Dendritic cell treated with granulocyte-macrophage colony-stimulating factor and Interleukin-4, amounts not matched to agents 40 ng/mL and 50 ng/mL, for 4 days (primary cell): ENCODE results near the gene SEZ6L.

Source experiments
- H3K27ac Mint-ChIP-seq: one replicate; pipeline ENCODE4 v1.8.0; 2022; ENCODE audit warnings: mild to moderate bottlenecking, mixed read lengths
- H3K27me3 Mint-ChIP-seq: one replicate; pipeline ENCODE4 v1.8.0; 2022; ENCODE audit warnings: mild to moderate bottlenecking, mixed read lengths
- H3K36me3 Mint-ChIP-seq: one replicate; pipeline ENCODE4 v1.8.0; 2022; ENCODE audit warnings: low read depth, mixed read lengths
- H3K4me1 Mint-ChIP-seq: one replicate; pipeline ENCODE4 v1.8.0; 2022; ENCODE audit warnings: low read depth, mixed read lengths
- H3K4me3 Mint-ChIP-seq: one replicate; pipeline ENCODE4 v1.8.0; 2022; ENCODE audit warnings: mild to moderate bottlenecking, moderate library complexity, mixed read lengths
- H3K9me3 Mint-ChIP-seq: one replicate; pipeline ENCODE4 v1.8.0; 2022; ENCODE audit warnings: mixed read lengths
- intact Hi-C: fragments of 100-400 bp; cut with micrococcal nuclease; formaldehyde crosslinking; loops from one replicate; pipeline ENCODE4 v1.15.0; 2022

SEZ6L gene

GRCh38 chr22:26169315-26170111 lies at the start of gene SEZ6L:
TSS of gene SEZ6L (plus strand) at chr22:26169462. CDS start at chr22:26169670, 208 bp downstream.
- Mint-ChIP-seq H3K9me3 (no peaks in the 10 kb centered on the region), H3K36me3 (no peaks in the 10 kb centered on the region), H3K27ac (peak within 1 kb of the TSS; percentile 35), H3K4me3 (peak within 1 kb of the TSS; percentile 73), H3K27me3 (peaks cover 54% of the 10 kb centered on the region), H3K4me1 (peaks cover 34% of the 10 kb centered on the region)
- intact Hi-C loops, result no loop called here

GRCh38 chr22:26122920-26123468 lies 46.3 kb upstream of the SEZ6L start:
- no peaks in the 10 kb centered on the region for H3K9me3 Mint-ChIP-seq
- H3K36me3 Mint-ChIP-seq, result no peaks in the 10 kb centered on the region
- peaks cover 15% of the 10 kb centered on the region for H3K27me3 Mint-ChIP-seq
- no peak overlapping the region for H3K27ac Mint-ChIP-seq
- intact Hi-C loops, result no loop called here
- H3K4me3 Mint-ChIP-seq, result no peak overlapping the region
- H3K4me1 Mint-ChIP-seq, result no peaks in the 10 kb centered on the region

GRCh38 chr22:26124991-26125725 lies 44.1 kb upstream of the SEZ6L start:
- H3K9me3 Mint-ChIP-seq, result no peaks in the 10 kb centered on the region
- H3K36me3 Mint-ChIP-seq, result no peaks in the 10 kb centered on the region
- H3K4me3 Mint-ChIP-seq, result no peak overlapping the region
- no peaks in the 10 kb centered on the region for H3K4me1 Mint-ChIP-seq
- peaks cover 9% of the 10 kb centered on the region for H3K27me3 Mint-ChIP-seq
- no peak overlapping the region for H3K27ac Mint-ChIP-seq
- intact Hi-C loops, result no loop called here

- H3K36me3 Mint-ChIP-seq, result no peaks in the 10 kb centered on the region
- H3K27ac Mint-ChIP-seq, result no peak overlapping the region
- intact Hi-C loops, result no loop called here
- no peaks in the 10 kb centered on the region for H3K9me3 Mint-ChIP-seq
- no peak overlapping the region for H3K4me3 Mint-ChIP-seq
- no peaks in the 10 kb centered on the region for H3K4me1 Mint-ChIP-seq
- H3K27me3 Mint-ChIP-seq, result peaks cover 9% of the 10 kb centered on the region
Measured at GRCh38 chr22:26127126-26127525, 42.1 kb upstream of the SEZ6L start.

- H3K27me3 Mint-ChIP-seq, result peaks cover 5% of the 10 kb centered on the region
- H3K36me3 Mint-ChIP-seq, result no peaks in the 10 kb centered on the region
- H3K27ac Mint-ChIP-seq, result no peak overlapping the region
- no peak overlapping the region for H3K4me3 Mint-ChIP-seq
- H3K9me3 Mint-ChIP-seq, result no peaks in the 10 kb centered on the region
- intact Hi-C loops, result no loop called here
- H3K4me1 Mint-ChIP-seq, result no peaks in the 10 kb centered on the region
Measured at GRCh38 chr22:26127556-26127955, 41.7 kb upstream of the SEZ6L start.

- Mint-ChIP-seq H3K27ac (no peak overlapping the region), H3K36me3 (no peaks in the 10 kb centered on the region), H3K27me3 (peaks cover 4% of the 10 kb centered on the region), H3K4me3 (no peak overlapping the region), H3K9me3 (no peaks in the 10 kb centered on the region), H3K4me1 (no peaks in the 10 kb centered on the region)
- intact Hi-C loops, result no loop called here
Measured at GRCh38 chr22:26131589-26132154, 37.6 kb upstream of the SEZ6L start.

- no peaks in the 10 kb centered on the region for H3K4me1 Mint-ChIP-seq
- intact Hi-C loops, result no loop called here
- H3K27me3 Mint-ChIP-seq, result peaks cover 13% of the 10 kb centered on the region
- H3K4me3 Mint-ChIP-seq, result no peak overlapping the region
- no peaks in the 10 kb centered on the region for H3K9me3 Mint-ChIP-seq
- H3K36me3 Mint-ChIP-seq, result no peaks in the 10 kb centered on the region
- no peak overlapping the region for H3K27ac Mint-ChIP-seq
Measured at GRCh38 chr22:26134654-26135330, 34.5 kb upstream of the SEZ6L start.

GRCh38 chr22:26135806-26136205 lies 33.5 kb upstream of the SEZ6L start:
- no peak overlapping the region for H3K27ac Mint-ChIP-seq
- no peaks in the 10 kb centered on the region for H3K36me3 Mint-ChIP-seq
- peaks cover 20% of the 10 kb centered on the region for H3K27me3 Mint-ChIP-seq
- no peak overlapping the region for H3K4me3 Mint-ChIP-seq
- intact Hi-C loops, result no loop called here
- no peaks in the 10 kb centered on the region for H3K4me1 Mint-ChIP-seq
- H3K9me3 Mint-ChIP-seq, result no peaks in the 10 kb centered on the region

- Mint-ChIP-seq H3K36me3 (no peaks in the 10 kb centered on the region), H3K4me1 (no peaks in the 10 kb centered on the region), H3K9me3 (no peaks in the 10 kb centered on the region), H3K27ac (no peak overlapping the region), H3K27me3 (peaks cover 20% of the 10 kb centered on the region), H3K4me3 (no peak overlapping the region)
- intact Hi-C loops, result no loop called here
Measured at GRCh38 chr22:26139310-26139709, 30.0 kb upstream of the SEZ6L start.

GRCh38 chr22:26141831-26142230 lies 27.4 kb upstream of the SEZ6L start:
- H3K27me3 Mint-ChIP-seq, result peaks cover 24% of the 10 kb centered on the region
- no peak overlapping the region for H3K4me3 Mint-ChIP-seq
- intact Hi-C loops, result no loop called here
- no peaks in the 10 kb centered on the region for H3K9me3 Mint-ChIP-seq
- H3K27ac Mint-ChIP-seq, result no peak overlapping the region
- H3K4me1 Mint-ChIP-seq, result no peaks in the 10 kb centered on the region
- H3K36me3 Mint-ChIP-seq, result no peaks in the 10 kb centered on the region

GRCh38 chr22:26143806-26144325 lies 25.4 kb upstream of the SEZ6L start:
- Mint-ChIP-seq H3K27ac (no peak overlapping the region), H3K27me3 (peaks cover 29% of the 10 kb centered on the region), H3K4me3 (no peak overlapping the region), H3K9me3 (no peaks in the 10 kb centered on the region), H3K36me3 (no peaks in the 10 kb centered on the region), H3K4me1 (no peaks in the 10 kb centered on the region)
- intact Hi-C loops, result no loop called here

GRCh38 chr22:26159886-26160285 lies 9.4 kb upstream of the SEZ6L start:
- no peaks in the 10 kb centered on the region for H3K36me3 Mint-ChIP-seq
- H3K9me3 Mint-ChIP-seq, result no peaks in the 10 kb centered on the region
- no peak overlapping the region for H3K4me3 Mint-ChIP-seq
- H3K4me1 Mint-ChIP-seq, result peaks cover 12% of the 10 kb centered on the region
- no peak overlapping the region for H3K27ac Mint-ChIP-seq
- H3K27me3 Mint-ChIP-seq, result peaks cover 30% of the 10 kb centered on the region
- intact Hi-C loops, result no loop called here

GRCh38 chr22:26161746-26162145 lies 7.5 kb upstream of the SEZ6L start:
- no peak overlapping the region for H3K27ac Mint-ChIP-seq
- H3K4me1 Mint-ChIP-seq, result peaks cover 12% of the 10 kb centered on the region
- intact Hi-C loops, result no loop called here
- no peaks in the 10 kb centered on the region for H3K36me3 Mint-ChIP-seq
- H3K9me3 Mint-ChIP-seq, result no peaks in the 10 kb centered on the region
- peaks cover 37% of the 10 kb centered on the region for H3K27me3 Mint-ChIP-seq
- H3K4me3 Mint-ChIP-seq, result no peak overlapping the region
